SK-N-SH treated with all-trans-retinoic acid at 6 μM for 48 hours (cell line): ENCODE data around the gene LCAT.

Experiments
- ATAC-seq: fragments of 200-7000 bp; cut with Tn5 transposase; 3 replicates; pipeline ENCODE4 v1.9.1; 2020; ENCODE audit warnings: mild to moderate bottlenecking, moderate library complexity
- ARNTL ChIP-seq: fragments of 450-650 bp; formaldehyde crosslinking; IDR thresholded peaks from 2 replicates; pipeline ENCODE4 v1.5.0; 2020; ENCODE audit warnings: low read depth, mild to moderate bottlenecking, moderate library complexity, borderline replicate concordance
- BACH2 ChIP-seq: fragments of 250-450 bp; sonication (Bioruptor Pico); IDR thresholded peaks from 2 replicates; pipeline ENCODE4 v1.9.0; 2021; ENCODE audit warnings: mild to moderate bottlenecking, borderline replicate concordance
- CSDC2 ChIP-seq: fragments of 250-450 bp; sonication (Bioruptor Pico); IDR thresholded peaks from 2 replicates; pipeline ENCODE4 v1.5.0; 2020; ENCODE audit warnings: mild to moderate bottlenecking, moderate library complexity
- ESRRG ChIP-seq: fragments of 250-450 bp; sonication (Bioruptor Pico); IDR thresholded peaks from 2 replicates; pipeline ENCODE4 v1.6.1; 2021; ENCODE audit warnings: mild to moderate bottlenecking
- GLIS3 ChIP-seq: fragments of 250-450 bp; sonication (Bioruptor Pico); IDR thresholded peaks from 2 replicates; pipeline ENCODE4 v1.5.0; 2020; ENCODE audit warnings: mild to moderate bottlenecking, moderate library complexity
- ISL1 ChIP-seq: fragments of 250-450 bp; sonication (Bioruptor Pico); IDR thresholded peaks from 2 replicates; pipeline ENCODE4 v2.1.2; 2022; ENCODE audit warnings: mild to moderate bottlenecking, moderate library complexity
- OSR1 ChIP-seq: fragments of 250-450 bp; sonication (Bioruptor Pico); IDR thresholded peaks from 2 replicates; pipeline ENCODE4 v1.8.0; 2022; ENCODE audit warnings: moderate library complexity, mild to moderate bottlenecking, inconsistent platforms
- PPARA ChIP-seq: fragments of 250-450 bp; sonication (Bioruptor Pico); IDR thresholded peaks from 2 replicates; pipeline ENCODE4 v1.5.0; 2020; ENCODE audit warnings: mild to moderate bottlenecking, borderline replicate concordance
- RARB ChIP-seq: fragments of 250-450 bp; sonication (Bioruptor Pico); IDR thresholded peaks from 2 replicates; pipeline ENCODE4 v1.8.0; 2021; ENCODE audit warnings: mild to moderate bottlenecking, moderate library complexity
- TCF4 ChIP-seq: fragments of 250-450 bp; sonication (Bioruptor Pico); IDR thresholded peaks from 2 replicates; pipeline ENCODE4 v1.8.0; 2021; ENCODE audit warnings: mild to moderate bottlenecking, moderate library complexity, borderline replicate concordance
- TOX ChIP-seq: fragments of 250-450 bp; sonication (Bioruptor Pico); IDR thresholded peaks from 2 replicates; pipeline ENCODE4 v1.8.0; 2021; ENCODE audit warnings: mild to moderate bottlenecking, moderate library complexity, borderline replicate concordance
- ZC3H10 ChIP-seq: fragments of 250-450 bp; sonication (Bioruptor Pico); IDR thresholded peaks from 2 replicates; pipeline ENCODE4 v1.5.1; 2021; ENCODE audit warnings: mild to moderate bottlenecking, moderate library complexity
- ZFP3 ChIP-seq: fragments of 250-450 bp; sonication (Bioruptor Pico); IDR thresholded peaks from 2 replicates; pipeline ENCODE4 v1.5.0; 2020; ENCODE audit warnings: mild to moderate bottlenecking, moderate library complexity
- ZNF565 ChIP-seq: fragments of 450-650 bp; formaldehyde crosslinking; conservative IDR thresholded peaks from 2 replicates; pipeline ENCODE4 v1.5.0; 2020; ENCODE audit warnings: low read depth, mild to moderate bottlenecking, moderate library complexity
- ZNF8 ChIP-seq: fragments of 450-650 bp; formaldehyde crosslinking; IDR thresholded peaks from 2 replicates; pipeline ENCODE4 v1.5.0; 2020; ENCODE audit warnings: mild to moderate bottlenecking, moderate library complexity
- TF ChIP-seq, protein P1 (sequence below): fragments of 250-450 bp; sonication (Bioruptor Pico); IDR thresholded peaks from 2 replicates; pipeline ENCODE4 v1.8.0; 2020; ENCODE audit warnings: mild to moderate bottlenecking, moderate library complexity, borderline replicate concordance
- TF ChIP-seq, protein P2 (sequence below): fragments of 250-450 bp; sonication (Bioruptor Pico); IDR thresholded peaks from 2 replicates; pipeline ENCODE4 v1.8.0; 2021; ENCODE audit warnings: low read depth, mild to moderate bottlenecking, moderate library complexity, borderline replicate concordance
- TF ChIP-seq, protein P3 (sequence below): fragments of 250-450 bp; sonication (Bioruptor Pico); IDR thresholded peaks from 2 replicates; pipeline ENCODE4 v1.5.0; 2020; ENCODE audit warnings: mild to moderate bottlenecking, moderate library complexity
- TF ChIP-seq, protein P4 (sequence below): fragments of 250-450 bp; sonication (Bioruptor Pico); IDR thresholded peaks from 2 replicates; pipeline ENCODE4 v1.5.1; 2020; ENCODE audit warnings: low read depth, mild to moderate bottlenecking, moderate library complexity
- TF ChIP-seq, protein P5 (sequence below): fragments of 250-450 bp; sonication (Bioruptor Pico); IDR thresholded peaks from 2 replicates; pipeline ENCODE4 v1.5.1; 2021; ENCODE audit warnings: mild to moderate bottlenecking, moderate library complexity

The LCAT gene

DNA sequence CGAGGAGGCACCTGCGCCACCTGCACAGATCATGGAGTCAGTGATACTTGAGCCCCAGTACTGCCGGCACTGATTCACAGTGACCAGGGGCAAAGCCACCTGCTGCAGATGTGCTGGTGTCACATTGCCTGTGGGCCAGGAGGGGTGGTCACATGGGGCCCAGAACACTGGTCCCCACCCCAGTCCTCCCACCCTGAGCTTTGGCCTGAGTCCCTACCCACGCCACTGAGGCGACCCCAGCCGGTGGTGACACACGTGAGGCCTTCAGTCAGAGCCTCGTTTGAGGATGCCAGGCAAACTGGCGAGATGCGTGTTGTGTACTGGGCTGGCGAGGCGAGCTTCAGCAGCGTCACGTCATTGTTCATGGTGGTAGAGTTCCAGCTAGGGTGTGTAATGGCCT lies 13.7 kb downstream of the LCAT start:
- no peak for ATAC-seq

DNA sequence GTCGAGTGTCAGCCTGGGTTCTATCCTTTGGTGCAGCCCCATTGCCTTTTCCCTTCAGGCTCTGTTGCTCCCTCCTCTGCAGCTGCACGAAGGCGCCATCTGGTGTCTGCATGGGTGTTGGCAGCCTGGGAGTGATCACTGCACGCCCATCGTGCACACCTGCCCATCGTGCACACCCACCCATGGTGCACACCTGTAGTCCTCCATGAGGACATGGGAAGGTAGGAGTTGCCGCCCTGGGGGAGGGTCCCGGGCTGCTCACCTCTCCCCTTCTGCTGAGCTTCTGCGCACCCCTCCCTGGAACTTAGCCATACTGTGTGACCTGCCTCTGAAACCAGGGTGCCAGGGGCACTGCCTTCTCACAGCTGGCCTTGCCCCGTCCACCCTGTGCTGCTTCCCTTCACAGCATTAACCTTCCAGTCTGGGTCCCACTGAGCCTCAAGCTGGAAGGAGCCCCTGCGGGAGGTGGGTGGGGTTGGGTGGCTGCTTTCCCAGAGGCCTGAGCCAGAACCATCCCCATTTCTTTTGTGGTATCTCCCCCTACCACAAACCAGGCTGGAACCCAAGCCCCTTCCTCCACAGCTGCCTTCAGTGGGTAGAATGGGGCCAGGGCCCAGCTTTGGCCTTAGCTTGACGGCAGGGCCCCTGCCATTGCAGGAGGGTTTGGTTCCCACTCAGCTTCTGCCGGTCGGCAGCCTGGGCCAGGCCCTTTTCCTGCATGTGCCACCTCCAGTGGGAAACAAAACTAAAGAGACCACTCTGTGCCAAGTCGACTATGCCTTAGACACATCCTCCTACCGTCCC lies 15.2 kb downstream of the LCAT start:
- ATAC-seq, result peak; percentile 86
- TF ChIP-seq RARB (CRISPR knock-in tag), result no peak
- TF ChIP-seq, protein P1, sequence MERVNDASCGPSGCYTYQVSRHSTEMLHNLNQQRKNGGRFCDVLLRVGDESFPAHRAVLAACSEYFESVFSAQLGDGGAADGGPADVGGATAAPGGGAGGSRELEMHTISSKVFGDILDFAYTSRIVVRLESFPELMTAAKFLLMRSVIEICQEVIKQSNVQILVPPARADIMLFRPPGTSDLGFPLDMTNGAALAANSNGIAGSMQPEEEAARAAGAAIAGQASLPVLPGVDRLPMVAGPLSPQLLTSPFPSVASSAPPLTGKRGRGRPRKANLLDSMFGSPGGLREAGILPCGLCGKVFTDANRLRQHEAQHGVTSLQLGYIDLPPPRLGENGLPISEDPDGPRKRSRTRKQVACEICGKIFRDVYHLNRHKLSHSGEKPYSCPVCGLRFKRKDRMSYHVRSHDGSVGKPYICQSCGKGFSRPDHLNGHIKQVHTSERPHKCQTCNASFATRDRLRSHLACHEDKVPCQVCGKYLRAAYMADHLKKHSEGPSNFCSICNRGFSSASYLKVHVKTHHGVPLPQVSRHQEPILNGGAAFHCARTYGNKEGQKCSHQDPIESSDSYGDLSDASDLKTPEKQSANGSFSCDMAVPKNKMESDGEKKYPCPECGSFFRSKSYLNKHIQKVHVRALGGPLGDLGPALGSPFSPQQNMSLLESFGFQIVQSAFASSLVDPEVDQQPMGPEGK (CRISPR knock-in tag), result no peak
- no peak for TF ChIP-seq CSDC2 (CRISPR knock-in tag)
- TF ChIP-seq ZNF565 (CRISPR knock-in tag), result no peak
- no peak for TF ChIP-seq ESRRG (CRISPR knock-in tag)
- TF ChIP-seq ZFP3, result no peak
- TF ChIP-seq ZNF8, result no peak
- TF ChIP-seq PPARA (CRISPR knock-in tag), result no peak
- no peak for TF ChIP-seq ISL1 (CRISPR knock-in tag)
- TF ChIP-seq ZC3H10 (CRISPR knock-in tag), result no peak
- TF ChIP-seq, protein P2, sequence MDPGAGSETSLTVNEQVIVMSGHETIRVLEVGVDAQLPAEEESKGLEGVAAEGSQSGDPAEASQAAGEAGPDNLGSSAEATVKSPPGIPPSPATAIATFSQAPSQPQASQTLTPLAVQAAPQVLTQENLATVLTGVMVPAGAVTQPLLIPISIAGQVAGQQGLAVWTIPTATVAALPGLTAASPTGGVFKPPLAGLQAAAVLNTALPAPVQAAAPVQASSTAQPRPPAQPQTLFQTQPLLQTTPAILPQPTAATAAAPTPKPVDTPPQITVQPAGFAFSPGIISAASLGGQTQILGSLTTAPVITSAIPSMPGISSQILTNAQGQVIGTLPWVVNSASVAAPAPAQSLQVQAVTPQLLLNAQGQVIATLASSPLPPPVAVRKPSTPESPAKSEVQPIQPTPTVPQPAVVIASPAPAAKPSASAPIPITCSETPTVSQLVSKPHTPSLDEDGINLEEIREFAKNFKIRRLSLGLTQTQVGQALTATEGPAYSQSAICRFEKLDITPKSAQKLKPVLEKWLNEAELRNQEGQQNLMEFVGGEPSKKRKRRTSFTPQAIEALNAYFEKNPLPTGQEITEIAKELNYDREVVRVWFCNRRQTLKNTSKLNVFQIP, result no peak
- no peak for TF ChIP-seq GLIS3
- no peak for TF ChIP-seq ARNTL
- TF ChIP-seq TCF4 (CRISPR knock-in tag), result no peak

More for the DNA sequence above, 13.7 kb downstream of the LCAT start:
- TF ChIP-seq TOX (CRISPR knock-in tag) (no peak), GLIS3 (no peak), OSR1 (CRISPR knock-in tag) (no peak), TCF4 (CRISPR knock-in tag) (no peak), ZNF8 (no peak), CSDC2 (CRISPR knock-in tag) (no peak), PPARA (CRISPR knock-in tag) (no peak), ZC3H10 (CRISPR knock-in tag) (no peak), ISL1 (CRISPR knock-in tag) (no peak), RARB (CRISPR knock-in tag) (no peak), BACH2 (CRISPR knock-in tag) (no peak)
- TF ChIP-seq, protein P1 (CRISPR knock-in tag), result no peak
- TF ChIP-seq, protein P2, result no peak
- TF ChIP-seq, protein P3, sequence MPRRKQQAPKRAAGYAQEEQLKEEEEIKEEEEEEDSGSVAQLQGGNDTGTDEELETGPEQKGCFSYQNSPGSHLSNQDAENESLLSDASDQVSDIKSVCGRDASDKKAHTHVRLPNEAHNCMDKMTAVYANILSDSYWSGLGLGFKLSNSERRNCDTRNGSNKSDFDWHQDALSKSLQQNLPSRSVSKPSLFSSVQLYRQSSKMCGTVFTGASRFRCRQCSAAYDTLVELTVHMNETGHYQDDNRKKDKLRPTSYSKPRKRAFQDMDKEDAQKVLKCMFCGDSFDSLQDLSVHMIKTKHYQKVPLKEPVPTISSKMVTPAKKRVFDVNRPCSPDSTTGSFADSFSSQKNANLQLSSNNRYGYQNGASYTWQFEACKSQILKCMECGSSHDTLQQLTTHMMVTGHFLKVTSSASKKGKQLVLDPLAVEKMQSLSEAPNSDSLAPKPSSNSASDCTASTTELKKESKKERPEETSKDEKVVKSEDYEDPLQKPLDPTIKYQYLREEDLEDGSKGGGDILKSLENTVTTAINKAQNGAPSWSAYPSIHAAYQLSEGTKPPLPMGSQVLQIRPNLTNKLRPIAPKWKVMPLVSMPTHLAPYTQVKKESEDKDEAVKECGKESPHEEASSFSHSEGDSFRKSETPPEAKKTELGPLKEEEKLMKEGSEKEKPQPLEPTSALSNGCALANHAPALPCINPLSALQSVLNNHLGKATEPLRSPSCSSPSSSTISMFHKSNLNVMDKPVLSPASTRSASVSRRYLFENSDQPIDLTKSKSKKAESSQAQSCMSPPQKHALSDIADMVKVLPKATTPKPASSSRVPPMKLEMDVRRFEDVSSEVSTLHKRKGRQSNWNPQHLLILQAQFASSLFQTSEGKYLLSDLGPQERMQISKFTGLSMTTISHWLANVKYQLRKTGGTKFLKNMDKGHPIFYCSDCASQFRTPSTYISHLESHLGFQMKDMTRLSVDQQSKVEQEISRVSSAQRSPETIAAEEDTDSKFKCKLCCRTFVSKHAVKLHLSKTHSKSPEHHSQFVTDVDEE (CRISPR knock-in tag), result no peak
- TF ChIP-seq, protein P4, sequence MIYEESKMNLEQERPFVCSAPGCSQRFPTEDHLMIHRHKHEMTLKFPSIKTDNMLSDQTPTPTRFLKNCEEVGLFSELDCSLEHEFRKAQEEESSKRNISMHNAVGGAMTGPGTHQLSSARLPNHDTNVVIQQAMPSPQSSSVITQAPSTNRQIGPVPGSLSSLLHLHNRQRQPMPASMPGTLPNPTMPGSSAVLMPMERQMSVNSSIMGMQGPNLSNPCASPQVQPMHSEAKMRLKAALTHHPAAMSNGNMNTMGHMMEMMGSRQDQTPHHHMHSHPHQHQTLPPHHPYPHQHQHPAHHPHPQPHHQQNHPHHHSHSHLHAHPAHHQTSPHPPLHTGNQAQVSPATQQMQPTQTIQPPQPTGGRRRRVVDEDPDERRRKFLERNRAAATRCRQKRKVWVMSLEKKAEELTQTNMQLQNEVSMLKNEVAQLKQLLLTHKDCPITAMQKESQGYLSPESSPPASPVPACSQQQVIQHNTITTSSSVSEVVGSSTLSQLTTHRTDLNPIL, result no peak
- TF ChIP-seq, protein P5, sequence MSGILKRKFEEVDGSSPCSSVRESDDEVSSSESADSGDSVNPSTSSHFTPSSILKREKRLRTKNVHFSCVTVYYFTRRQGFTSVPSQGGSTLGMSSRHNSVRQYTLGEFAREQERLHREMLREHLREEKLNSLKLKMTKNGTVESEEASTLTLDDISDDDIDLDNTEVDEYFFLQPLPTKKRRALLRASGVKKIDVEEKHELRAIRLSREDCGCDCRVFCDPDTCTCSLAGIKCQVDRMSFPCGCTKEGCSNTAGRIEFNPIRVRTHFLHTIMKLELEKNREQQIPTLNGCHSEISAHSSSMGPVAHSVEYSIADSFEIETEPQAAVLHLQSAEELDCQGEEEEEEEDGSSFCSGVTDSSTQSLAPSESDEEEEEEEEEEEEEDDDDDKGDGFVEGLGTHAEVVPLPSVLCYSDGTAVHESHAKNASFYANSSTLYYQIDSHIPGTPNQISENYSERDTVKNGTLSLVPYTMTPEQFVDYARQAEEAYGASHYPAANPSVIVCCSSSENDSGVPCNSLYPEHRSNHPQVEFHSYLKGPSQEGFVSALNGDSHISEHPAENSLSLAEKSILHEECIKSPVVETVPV, result no peak
- TF ChIP-seq, all 23 proteins: peak for 0
